Ovary (tissue), 3 donors: ENCODE measurements around the gene PCGF6.

ENCODE experiments used
- CTCF ChIP-seq, 3 donors: fragments of 450-650 bp in 2 of 3; fragments of 200-600 bp in 1 of 3; IDR thresholded peaks; one replicate each; pipeline versions ENCODE4 v1.5.1 to v1.8.0; 2016 to 2022; ENCODE audit warnings: antibody characterized with exemption in 3 of 3, mild to moderate bottlenecking in 1 of 3
- POLR2A ChIP-seq: fragments of 450-650 bp; IDR thresholded peaks from one replicate; pipeline ENCODE4 v1.6.1; 2017; ENCODE audit warnings: antibody characterized with exemption, mild to moderate bottlenecking, moderate library complexity
- donor health status: DM: no; HTN: no; CAD: no.

- TF ChIP-seq CTCF (IDR thresholded peaks at IDR 0.05) (no peak), POLR2A (peak; percentile 61)
Measured at GRCh38 chr10:103396067-103396788, 45.3 kb upstream of the PCGF6 start, which contains the start of the genes ATP5MK and PDCD11.
